ENCODE data around the gene HMX3. TPM values are rescaled to one million over a fixed set of nuclear protein-coding genes. Genes with fewer than 3 reads are reported as not detected.

The HMX3 gene
- total and polyA plus RNA-seq, 2 of the 13 experiments (the other 11 are each of a cell fraction or from before 2014, with no cell fraction given) = not detected

DNA sequence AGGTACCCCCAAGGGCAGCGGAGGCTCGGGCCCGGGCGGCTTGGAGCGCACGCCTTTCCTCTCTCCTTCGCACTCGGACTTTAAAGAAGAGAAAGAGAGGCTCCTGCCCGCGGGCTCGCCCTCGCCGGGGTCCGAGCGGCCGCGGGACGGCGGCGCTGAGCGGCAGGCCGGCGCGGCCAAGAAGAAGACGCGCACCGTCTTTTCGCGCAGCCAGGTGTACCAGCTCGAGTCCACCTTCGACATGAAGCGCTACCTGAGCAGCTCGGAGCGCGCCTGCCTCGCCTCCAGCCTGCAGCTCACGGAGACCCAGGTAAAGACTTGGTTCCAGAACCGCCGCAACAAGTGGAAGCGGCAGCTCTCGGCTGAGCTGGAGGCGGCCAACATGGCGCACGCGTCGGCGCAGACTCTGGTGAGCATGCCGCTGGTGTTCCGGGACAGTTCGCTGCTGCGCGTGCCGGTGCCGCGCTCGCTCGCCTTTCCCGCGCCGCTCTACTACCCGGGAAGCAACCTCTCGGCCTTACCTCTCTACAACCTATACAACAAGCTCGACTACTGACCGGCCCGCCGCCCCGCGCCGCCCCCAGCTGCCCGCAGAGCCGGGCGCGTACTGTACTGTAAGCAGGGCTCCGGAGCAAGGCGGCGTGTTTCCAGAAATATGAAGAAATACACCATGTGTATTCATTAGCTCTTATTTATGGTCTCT lies 13.9 kb downstream of the HMX3 start:
- DNase-seq (ENCODE audit: low spot score) (no peak), ATAC-seq (no peak), FAIRE-seq (no peak)
- Histone ChIP-seq H3K27me3 (ENCODE audit: control insufficient read depth in 1 of 2, insufficient read depth in 2 of 2, low read length in 2 of 2) (peaks cover 28 to 86% of the 10 kb centered on the region in 2 experiments), H2AFZ (ENCODE audit: low read length) (no peak overlapping the region), H3K4me1 (ENCODE audit: insufficient read depth, low read length) (peaks cover 39% of the 10 kb centered on the region), H3K9ac (ENCODE audit: insufficient read depth, low read depth, low read length) (no peak overlapping the region), H3K4me2 (ENCODE audit: low read depth, low read length) (peak overlapping the region; percentile 63), H3K79me2 (ENCODE audit: insufficient read depth, low read length) (peaks cover 3% of the 10 kb centered on the region), H3K27ac (ENCODE audit: extremely low read length, insufficient read depth, low read length) (no peak overlapping the region), H3K9me3 (ENCODE audit: low read length) (no peaks in the 10 kb centered on the region), H3K36me3 (replicated peaks in 1 of 2; ENCODE audit: control insufficient read depth in 1 of 2, insufficient read depth in 2 of 2, low read length in 2 of 2) (no peaks in the 10 kb centered on the region), H4K20me1 (ENCODE audit: insufficient read depth, low read length) (0 out of 2 replicates have a peak, but pooled peaks cover 2% of the 10 kb centered on the region), H3K4me3 (replicated peaks in 1 of 3; ENCODE audit: insufficient read depth in 1 of 3, low read depth in 2 of 3, low read length in 3 of 3) (peak overlapping the region; percentile 22 to 48 (median 46); a peak in 5 of 6 replicates)
- intact Hi-C loops (cut with micrococcal nuclease; ENCODE audit: unreplicated experiment) = loop anchor here (10.0 kb wide), 1 partner anchor 55 kb away; no protein-coding TSS in a partner anchor
- CTCF ChIA-PET (ENCODE audit: low intra/inter-chr PET ratio, low total read pairs) = no interaction called here
- BruUV-seq (replicated peaks) = no TSS peak
- POLR2A ChIA-PET = interaction anchor here (0.5 to 1.2 kb wide), 2 partner anchors 10 to 188 kb away, joined by 4 to 6 read pairs; no protein-coding TSS in a partner anchor
- in situ Hi-C loops (cut with HindIII; ENCODE audit: extremely low pct_ligation_motif_present, low pct_unique_long_range_greater_than_20kb) = no loop called here
- WGBS (ENCODE audit: low lambda C conversion rate) = 51% methylated on average over 43 of the region's 76 CpGs
- TF ChIP-seq ZBTB38 (CRISPR knock-in tag; IDR thresholded peaks at IDR 0.05) (peak; percentile 56; the same call in 1 of the 2 replicates), NPAS2 (CRISPR knock-in tag; IDR thresholded peaks at IDR 0.05; ENCODE audit: borderline replicate concordance) (no peak), SKI (IDR thresholded peaks at IDR 0.05; ENCODE audit: partially characterized antibody) (no peak), ZNF124 (CRISPR knock-in tag; IDR thresholded peaks at IDR 0.05) (no peak), GABPB1 (CRISPR knock-in tag; IDR thresholded peaks at IDR 0.05) (peak; percentile 29; the same call in 1 of the 2 replicates), ATF1 (CRISPR knock-in tag; IDR thresholded peaks at IDR 0.05) (no peak), HOXA3 (CRISPR knock-in tag; IDR thresholded peaks at IDR 0.05) (0 out of 2 replicates have a peak, but pooled peaks have one; percentile 14), CBX2 (IDR thresholded peaks at IDR 0.05; ENCODE audit: low read depth, low read length) (no peak), CBX2 (CRISPR knock-in tag; IDR thresholded peaks at IDR 0.05; ENCODE audit: low read depth) (0 out of 2 replicates have a peak, but pooled peaks have one; percentile 31), ZEB1 (IDR thresholded peaks at IDR 0.05; ENCODE audit: insufficient replicate concordance, low read depth) (no peak), TCF12 (IDR thresholded peaks at IDR 0.05) (no peak), TCF12 (CRISPR knock-in tag; IDR thresholded peaks at IDR 0.05) (no peak), SPEN (CRISPR knock-in tag; IDR thresholded peaks at IDR 0.05; ENCODE audit: low read depth) (no peak), SMARCE1 (IDR thresholded peaks at IDR 0.05; ENCODE audit: borderline replicate concordance) (no peak)
- TF ChIP-seq, protein P1, sequence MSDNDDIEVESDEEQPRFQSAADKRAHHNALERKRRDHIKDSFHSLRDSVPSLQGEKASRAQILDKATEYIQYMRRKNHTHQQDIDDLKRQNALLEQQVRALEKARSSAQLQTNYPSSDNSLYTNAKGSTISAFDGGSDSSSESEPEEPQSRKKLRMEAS (IDR thresholded peaks at IDR 0.05) = 0 out of 2 replicates have a peak, but pooled peaks have one; percentile 38
- TF ChIP-seq, protein P2, sequence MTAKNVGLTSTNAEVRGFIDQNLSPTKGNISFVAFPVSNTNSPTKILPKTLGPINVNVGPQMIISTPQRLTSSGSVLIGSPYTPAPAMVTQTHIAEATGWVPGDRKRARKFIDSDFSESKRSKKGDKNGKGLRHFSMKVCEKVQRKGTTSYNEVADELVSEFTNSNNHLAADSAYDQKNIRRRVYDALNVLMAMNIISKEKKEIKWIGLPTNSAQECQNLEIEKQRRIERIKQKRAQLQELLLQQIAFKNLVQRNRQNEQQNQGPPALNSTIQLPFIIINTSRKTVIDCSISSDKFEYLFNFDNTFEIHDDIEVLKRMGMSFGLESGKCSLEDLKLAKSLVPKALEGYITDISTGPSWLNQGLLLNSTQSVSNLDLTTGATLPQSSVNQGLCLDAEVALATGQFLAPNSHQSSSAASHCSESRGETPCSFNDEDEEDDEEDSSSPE (CRISPR knock-in tag; IDR thresholded peaks at IDR 0.05) = 0 out of 2 replicates have a peak, but pooled peaks have one; percentile 25
- TF ChIP-seq, protein P3, sequence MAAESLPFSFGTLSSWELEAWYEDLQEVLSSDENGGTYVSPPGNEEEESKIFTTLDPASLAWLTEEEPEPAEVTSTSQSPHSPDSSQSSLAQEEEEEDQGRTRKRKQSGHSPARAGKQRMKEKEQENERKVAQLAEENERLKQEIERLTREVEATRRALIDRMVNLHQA (CRISPR knock-in tag; IDR thresholded peaks at IDR 0.05) = no peak
- TF ChIP-seq, protein P4, sequence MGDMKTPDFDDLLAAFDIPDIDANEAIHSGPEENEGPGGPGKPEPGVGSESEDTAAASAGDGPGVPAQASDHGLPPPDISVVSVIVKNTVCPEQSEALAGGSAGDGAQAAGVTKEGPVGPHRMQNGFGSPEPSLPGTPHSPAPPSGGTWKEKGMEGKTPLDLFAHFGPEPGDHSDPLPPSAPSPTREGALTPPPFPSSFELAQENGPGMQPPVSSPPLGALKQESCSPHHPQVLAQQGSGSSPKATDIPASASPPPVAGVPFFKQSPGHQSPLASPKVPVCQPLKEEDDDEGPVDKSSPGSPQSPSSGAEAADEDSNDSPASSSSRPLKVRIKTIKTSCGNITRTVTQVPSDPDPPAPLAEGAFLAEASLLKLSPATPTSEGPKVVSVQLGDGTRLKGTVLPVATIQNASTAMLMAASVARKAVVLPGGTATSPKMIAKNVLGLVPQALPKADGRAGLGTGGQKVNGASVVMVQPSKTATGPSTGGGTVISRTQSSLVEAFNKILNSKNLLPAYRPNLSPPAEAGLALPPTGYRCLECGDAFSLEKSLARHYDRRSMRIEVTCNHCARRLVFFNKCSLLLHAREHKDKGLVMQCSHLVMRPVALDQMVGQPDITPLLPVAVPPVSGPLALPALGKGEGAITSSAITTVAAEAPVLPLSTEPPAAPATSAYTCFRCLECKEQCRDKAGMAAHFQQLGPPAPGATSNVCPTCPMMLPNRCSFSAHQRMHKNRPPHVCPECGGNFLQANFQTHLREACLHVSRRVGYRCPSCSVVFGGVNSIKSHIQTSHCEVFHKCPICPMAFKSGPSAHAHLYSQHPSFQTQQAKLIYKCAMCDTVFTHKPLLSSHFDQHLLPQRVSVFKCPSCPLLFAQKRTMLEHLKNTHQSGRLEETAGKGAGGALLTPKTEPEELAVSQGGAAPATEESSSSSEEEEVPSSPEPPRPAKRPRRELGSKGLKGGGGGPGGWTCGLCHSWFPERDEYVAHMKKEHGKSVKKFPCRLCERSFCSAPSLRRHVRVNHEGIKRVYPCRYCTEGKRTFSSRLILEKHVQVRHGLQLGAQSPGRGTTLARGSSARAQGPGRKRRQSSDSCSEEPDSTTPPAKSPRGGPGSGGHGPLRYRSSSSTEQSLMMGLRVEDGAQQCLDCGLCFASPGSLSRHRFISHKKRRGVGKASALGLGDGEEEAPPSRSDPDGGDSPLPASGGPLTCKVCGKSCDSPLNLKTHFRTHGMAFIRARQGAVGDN (CRISPR knock-in tag; IDR thresholded peaks at IDR 0.05) = peak; percentile 74
